Measurements from ENCODE around the gene LTB.

- TF ChIP-seq, protein P1, sequence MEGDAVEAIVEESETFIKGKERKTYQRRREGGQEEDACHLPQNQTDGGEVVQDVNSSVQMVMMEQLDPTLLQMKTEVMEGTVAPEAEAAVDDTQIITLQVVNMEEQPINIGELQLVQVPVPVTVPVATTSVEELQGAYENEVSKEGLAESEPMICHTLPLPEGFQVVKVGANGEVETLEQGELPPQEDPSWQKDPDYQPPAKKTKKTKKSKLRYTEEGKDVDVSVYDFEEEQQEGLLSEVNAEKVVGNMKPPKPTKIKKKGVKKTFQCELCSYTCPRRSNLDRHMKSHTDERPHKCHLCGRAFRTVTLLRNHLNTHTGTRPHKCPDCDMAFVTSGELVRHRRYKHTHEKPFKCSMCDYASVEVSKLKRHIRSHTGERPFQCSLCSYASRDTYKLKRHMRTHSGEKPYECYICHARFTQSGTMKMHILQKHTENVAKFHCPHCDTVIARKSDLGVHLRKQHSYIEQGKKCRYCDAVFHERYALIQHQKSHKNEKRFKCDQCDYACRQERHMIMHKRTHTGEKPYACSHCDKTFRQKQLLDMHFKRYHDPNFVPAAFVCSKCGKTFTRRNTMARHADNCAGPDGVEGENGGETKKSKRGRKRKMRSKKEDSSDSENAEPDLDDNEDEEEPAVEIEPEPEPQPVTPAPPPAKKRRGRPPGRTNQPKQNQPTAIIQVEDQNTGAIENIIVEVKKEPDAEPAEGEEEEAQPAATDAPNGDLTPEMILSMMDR (IDR thresholded peaks at IDR 0.05; ENCODE audit: extremely low read depth in 1 of 2, insufficient read depth in 1 of 2, low read depth in 1 of 2, low read length in 2 of 2) = no peak
- TF ChIP-seq EZH2 (IDR thresholded peaks at IDR 0.05; ENCODE audit: borderline replicate concordance, low read depth, low read length, severe bottlenecking) = no peak
- no peak for TF ChIP-seq POLR2A (IDR thresholded peaks at IDR 0.05; ENCODE audit: low read depth, low read length)
- no peak for TF ChIP-seq POLR2AphosphoS5 (IDR thresholded peaks at IDR 0.05; ENCODE audit: insufficient read depth, low read depth, low read length)
- TF ChIP-seq MAX (IDR thresholded peaks at IDR 0.05; ENCODE audit: insufficient read depth, insufficient read length) = no peak
- no peak for TF ChIP-seq JUN (IDR thresholded peaks at IDR 0.05; ENCODE audit: borderline replicate concordance, insufficient read depth, insufficient read length, low read depth)
- TF ChIP-seq FOS (IDR thresholded peaks at IDR 0.05; ENCODE audit: borderline replicate concordance, insufficient read depth, low read length) = no peak
- no peak for TF ChIP-seq GATA2 (IDR thresholded peaks at IDR 0.05; ENCODE audit: insufficient read depth, insufficient read length, low read depth, low read length)
These were observed 41.1 kb downstream of the LTB start for GRCh38 chr6:31541059-31541657.
